Neural cell (in vitro differentiated cells): Measurements from ENCODE around the gene GSK3B.
"Not testable (repeated sequence)": the region's sequence is repeated elsewhere in the genome, so short reads cannot be mapped to it uniquely, and the experiment has no call there.

Experiments used
- CTCF ChIP-seq: fragments of 450-650 bp; IDR thresholded peaks from 2 replicates; pipeline ENCODE4 v1.5.1; 2014; ENCODE audit warnings: antibody characterized with exemption, mild to moderate bottlenecking, moderate library complexity; ENCODE audit not compliant: poor library complexity, severe bottlenecking
- EP300 ChIP-seq: fragments of 450-650 bp; conservative IDR thresholded peaks from 2 replicates; pipeline ENCODE4 v1.6.1; 2014; ENCODE audit warnings: antibody characterized with exemption, mild to moderate bottlenecking, moderate library complexity; ENCODE audit not compliant: poor library complexity, severe bottlenecking
- EZH2 ChIP-seq: fragments of 200-600, 300-800 bp; shearing (Covaris generic), sonication (generic); IDR thresholded peaks from 2 replicates; pipeline ENCODE4 v1.6.1; 2014; ENCODE audit warnings: antibody characterized with exemption, low read length, borderline replicate concordance, mild to moderate bottlenecking; ENCODE audit not compliant: insufficient read depth, poor library complexity, severe bottlenecking
- POLR2AphosphoS5 ChIP-seq: IDR thresholded peaks from 2 replicates; pipeline ENCODE4 v1.6.1; 2012
- RAD21 ChIP-seq: fragments of 450-650 bp; conservative IDR thresholded peaks from 2 replicates; pipeline ENCODE4 v1.6.1; 2014; ENCODE audit warnings: antibody characterized with exemption, mild to moderate bottlenecking, moderate library complexity
- REST ChIP-seq: IDR thresholded peaks from 2 replicates; pipeline ENCODE4 v1.6.1; 2012; ENCODE audit warnings: borderline replicate concordance
- SMC3 ChIP-seq: fragments of 450-650 bp; conservative IDR thresholded peaks from 2 replicates; pipeline ENCODE4 v1.6.1; 2014; ENCODE audit warnings: antibody characterized with exemption, mild to moderate bottlenecking, moderate library complexity; ENCODE audit not compliant: poor library complexity
- TAF1 ChIP-seq: IDR thresholded peaks from 2 replicates; pipeline ENCODE4 v1.6.1; 2012; ENCODE audit warnings: low read depth

- TF ChIP-seq CTCF, REST, EP300, RAD21, TAF1, POLR2AphosphoS5, EZH2, SMC3: not testable (repeated sequence)
Measured at GRCh38 chr3:120005741-120006140, 88.5 kb downstream of the GSK3B start.
